GM18873 (cell line): ENCODE measurements around the gene NAALADL2.

Experiments
- ATAC-seq: cut with Tn5 transposase; IDR thresholded peaks from one replicate; pipeline ENCODE4 v1.9.1; 2021; ENCODE audit warnings: mild to moderate bottlenecking, moderate library complexity, moderate number of reproducible peaks; ENCODE audit not compliant: unreplicated experiment, low FRiP score

The NAALADL2 gene

GRCh38 chr3:174884776-174885568 lies 25.8 kb downstream of the NAALADL2 start:
- no peak for ATAC-seq

GRCh38 chr3:174891524-174892203 lies 32.5 kb downstream of the NAALADL2 start:
- no peak for ATAC-seq

- ATAC-seq, result no peak
These were observed 47.9 kb downstream of the NAALADL2 start for GRCh38 chr3:174907027-174907426.

- ATAC-seq, result no peak
These were observed 48.7 kb downstream of the NAALADL2 start for GRCh38 chr3:174907628-174908407.

GRCh38 chr3:174931473-174932353 lies 72.6 kb downstream of the NAALADL2 start:
- no peak for ATAC-seq

GRCh38 chr3:174936590-174936989 lies 77.5 kb downstream of the NAALADL2 start:
- ATAC-seq, result no peak

- ATAC-seq, result no peak
These were observed 78.3 kb downstream of the NAALADL2 start for GRCh38 chr3:174937478-174937877.

- no peak for ATAC-seq
These were observed 79.0 kb downstream of the NAALADL2 start for GRCh38 chr3:174938102-174938501.

- no peak for ATAC-seq
These were observed 81.0 kb downstream of the NAALADL2 start for GRCh38 chr3:174940151-174940550.

- ATAC-seq, result no peak
These were observed 86.1 kb downstream of the NAALADL2 start for GRCh38 chr3:174945276-174945675.

- no peak for ATAC-seq
These were observed 86.8 kb downstream of the NAALADL2 start for GRCh38 chr3:174945951-174946350.

- ATAC-seq, result no peak
These were observed 90.4 kb downstream of the NAALADL2 start for GRCh38 chr3:174949523-174949922.

- no peak for ATAC-seq
These were observed 91.9 kb downstream of the NAALADL2 start for GRCh38 chr3:174951034-174951433.

GRCh38 chr3:174951498-174952005 lies 92.4 kb downstream of the NAALADL2 start:
- no peak for ATAC-seq

GRCh38 chr3:174953068-174953467 lies 93.9 kb downstream of the NAALADL2 start:
- ATAC-seq, result no peak

GRCh38 chr3:174955513-174956016 lies 96.4 kb downstream of the NAALADL2 start:
- no peak for ATAC-seq

- ATAC-seq, result no peak
These were observed 97.9 kb downstream of the NAALADL2 start for GRCh38 chr3:174957081-174957480.

- ATAC-seq, result no peak
These were observed 98.4 kb downstream of the NAALADL2 start for GRCh38 chr3:174957551-174958001.

- ATAC-seq, result no peak
These were observed 99.7 kb downstream of the NAALADL2 start for GRCh38 chr3:174958671-174959328.
